Femur (tissue), 1 donor: ENCODE measurements around the gene DSCAML1.

Experiments
- DNase-seq: peaks from one replicate; pipeline ENCODE4 v3.0.0-alpha.2; 2017

Gene DSCAML1

GRCh38 chr11:117832511-117832910 is 35.5 kb upstream of the DSCAML1 start:
- DNase-seq: peak; percentile 11

- peak; percentile 13 for DNase-seq
These were observed 34.8 kb upstream of the DSCAML1 start for GRCh38 chr11:117831661-117832415.

- DNase-seq: peak; percentile 17
These were observed 33.8 kb upstream of the DSCAML1 start for GRCh38 chr11:117830674-117831351.

- peak; percentile 11 for DNase-seq
These were observed 33.1 kb upstream of the DSCAML1 start for GRCh38 chr11:117830072-117830471.

- DNase-seq: no peak
These were observed 32.3 kb upstream of the DSCAML1 start for GRCh38 chr11:117829369-117829725.

GRCh38 chr11:117828611-117829368 is 31.8 kb upstream of the DSCAML1 start:
- DNase-seq: peak; percentile 61

GRCh38 chr11:117827521-117828511 is 30.8 kb upstream of the DSCAML1 start:
- DNase-seq: no peak

- no peak for DNase-seq
These were observed 29.8 kb upstream of the DSCAML1 start for GRCh38 chr11:117826832-117827231.

GRCh38 chr11:117826190-117826570 is 29.2 kb upstream of the DSCAML1 start:
- DNase-seq: no peak

- no peak for DNase-seq
These were observed 28.6 kb upstream of the DSCAML1 start for GRCh38 chr11:117825538-117826189.

- no peak for DNase-seq
These were observed 27.8 kb upstream of the DSCAML1 start, which contains the start of gene FXYD2 for GRCh38 chr11:117824571-117825537. Gene FXYD2, minus strand, starts transcription at chr11:117824744. Its CDS starts 66 bp downstream, at chr11:117824678.

- peak; percentile 75 for DNase-seq
These were observed 27.0 kb upstream of the DSCAML1 start for GRCh38 chr11:117823946-117824420.

- DNase-seq: peak; percentile 36
These were observed 26.4 kb upstream of the DSCAML1 start for GRCh38 chr11:117823294-117823945.

GRCh38 chr11:117822074-117823033 is 25.3 kb upstream of the DSCAML1 start:
- DNase-seq: peak; percentile 43

- DNase-seq: no peak
These were observed 24.4 kb upstream of the DSCAML1 start for GRCh38 chr11:117821431-117821830.

- no peak for DNase-seq
These were observed 23.5 kb upstream of the DSCAML1 start for GRCh38 chr11:117820516-117820915.

- no peak for DNase-seq
These were observed 23.1 kb upstream of the DSCAML1 start for GRCh38 chr11:117820071-117820470.
